IMR-90 (cell line): ENCODE measurements around the gene CTSS. TPM values are rescaled to one million over a fixed set of nuclear protein-coding genes. Genes with fewer than 3 reads are reported as not detected.

ENCODE experiments used
- ATAC-seq: fragments of 200-7000 bp; cut with Tn5 transposase; 2 replicates; pipeline ENCODE4 v1.9.1; 2020; ENCODE audit warnings: low read depth, mild to moderate bottlenecking, moderate library complexity
- BruUV-seq: library from RNA; stranded (reverse); fragments of 400-500 nt; replicated peaks from 2 replicates; lab custom pipeline; 2021; lab: Mats Ljungman, UMichigan
- CTCF ChIA-PET: fragments of 300-600 bp; formaldehyde crosslinking; extraction: SDS; loops from one replicate; lab custom pipeline; 2021; ENCODE audit warnings: antibody characterized with exemption; lab: Yijun Ruan, JAX
- POLR2A ChIA-PET: fragments of 300-600 bp; sonication (Branson Sonifier 250); formaldehyde crosslinking; loops from one replicate; lab custom pipeline; 2022; ENCODE audit warnings: antibody characterized with exemption; ENCODE audit not compliant: unreplicated experiment; lab: Charles Lee
- DNase-seq: peaks from one replicate; pipeline ENCODE4 v3.0.0; 2013
- H2AFZ ChIP-seq: replicated peaks from 2 replicates; pipeline ENCODE3; 2013; ENCODE audit warnings: low read length, mild to moderate bottlenecking; ENCODE audit not compliant: poor library complexity
- H2AK5ac ChIP-seq: 2 replicates; pipeline ENCODE4 v1.6.1; 2013; ENCODE audit warnings: low read depth, low read length, inconsistent platforms
- H2AK9ac ChIP-seq: replicated peaks from 2 replicates; pipeline ENCODE3; 2013; ENCODE audit warnings: mild to moderate bottlenecking, low read depth, low read length, moderate library complexity; ENCODE audit not compliant: poor library complexity
- H2BK120ac ChIP-seq: 2 replicates; pipeline ENCODE4 v1.6.1; 2013; ENCODE audit warnings: low read depth, low read length, inconsistent platforms
- H2BK15ac ChIP-seq: 3 replicates; pipeline ENCODE4 v1.6.1; 2013; ENCODE audit warnings: low read depth, low read length, inconsistent platforms
- H2BK20ac ChIP-seq: 2 replicates; pipeline ENCODE4 v1.6.1; 2013; ENCODE audit warnings: low read depth, mild to moderate bottlenecking, inconsistent platforms, low read length, moderate library complexity
- H2BK5ac ChIP-seq: 2 replicates; pipeline ENCODE4 v1.6.1; 2013; ENCODE audit warnings: mild to moderate bottlenecking, low read depth, low read length, inconsistent platforms; ENCODE audit not compliant: poor library complexity, severe bottlenecking
- H3K14ac ChIP-seq: replicated peaks from 2 replicates; pipeline ENCODE4 v1.6.1; 2013; ENCODE audit warnings: low read depth, low read length, inconsistent platforms
- H3K18ac ChIP-seq: 2 replicates; pipeline ENCODE4 v1.6.1; 2013; ENCODE audit warnings: low read depth, low read length, control low read depth
- H3K23ac ChIP-seq: 2 replicates; pipeline ENCODE4 v1.6.1; 2013; ENCODE audit warnings: low read depth, low read length, inconsistent platforms
- H3K27ac ChIP-seq: 2 replicates; pipeline ENCODE4 v1.5.1; 2013; ENCODE audit warnings: mild to moderate bottlenecking, control low read depth, low read length; ENCODE audit not compliant: insufficient read depth
- H3K27me3 ChIP-seq: 2 replicates; pipeline ENCODE4 v1.6.1; 2013; ENCODE audit warnings: low read length; ENCODE audit not compliant: control insufficient read depth, insufficient read depth
- H3K36me3 ChIP-seq: 2 replicates; pipeline ENCODE4 v1.6.1; 2013; ENCODE audit warnings: low read length, mixed read lengths; ENCODE audit not compliant: control insufficient read depth, insufficient read depth
- H3K4ac ChIP-seq: 2 replicates; pipeline ENCODE4 v1.6.1; 2013; ENCODE audit warnings: low read depth, low read length, inconsistent platforms
- H3K4me1 ChIP-seq: 2 replicates; pipeline ENCODE4 v1.6.1; 2013; ENCODE audit warnings: low read length, mixed read lengths; ENCODE audit not compliant: control insufficient read depth, insufficient read depth
- H3K4me2 ChIP-seq: 2 replicates; pipeline ENCODE4 v1.6.1; 2013; ENCODE audit warnings: low read depth, mild to moderate bottlenecking, control low read depth, low read length, moderate library complexity
- H3K4me3 ChIP-seq: 2 replicates; pipeline ENCODE4 v1.5.1; 2013; ENCODE audit warnings: low read depth, mild to moderate bottlenecking, control low read depth, low read length, moderate library complexity; ENCODE audit not compliant: insufficient read depth
- H3K56ac ChIP-seq: 2 replicates; pipeline ENCODE4 v1.6.1; 2013; ENCODE audit warnings: low read length, inconsistent platforms; ENCODE audit not compliant: insufficient read depth; ENCODE audit errors: extremely low read depth
- H3K79me1 ChIP-seq, 2 experiments: 2 replicates each; pipeline ENCODE4 v1.6.1; 2013; ENCODE audit warnings: low read length in 2 of 2, inconsistent platforms in 1 of 2, low read depth in 1 of 2
- H3K9ac ChIP-seq: 2 replicates; pipeline ENCODE4 v1.6.1; 2013; ENCODE audit warnings: low read depth, low read length, control low read depth
- H3K9me1 ChIP-seq: 2 replicates; pipeline ENCODE4 v1.6.1; 2013; ENCODE audit warnings: low read length, inconsistent platforms; ENCODE audit not compliant: insufficient read depth
- H3K9me3 ChIP-seq: 2 replicates; pipeline ENCODE4 v1.6.1; 2013; ENCODE audit warnings: low read length; ENCODE audit not compliant: control insufficient read depth, insufficient read depth
- H4K20me1 ChIP-seq: 2 replicates; pipeline ENCODE4 v1.6.1; 2013; ENCODE audit warnings: low read length, inconsistent platforms; ENCODE audit not compliant: insufficient read depth
- H4K5ac ChIP-seq: 2 replicates; pipeline ENCODE4 v1.6.1; 2013; ENCODE audit warnings: mild to moderate bottlenecking, low read depth, low read length, control low read depth
- H4K8ac ChIP-seq, 2 experiments: 2 replicates each; pipeline ENCODE4 v1.6.1; 2013; ENCODE audit warnings: low read depth in 2 of 2, low read length in 2 of 2, control low read depth in 1 of 2, inconsistent platforms in 1 of 2
- H4K91ac ChIP-seq: 2 replicates; pipeline ENCODE4 v1.6.1; 2013; ENCODE audit warnings: low read depth, low read length, inconsistent platforms; ENCODE audit not compliant: insufficient read depth
- BHLHE40 ChIP-seq: fragments of 150-350 bp; IDR thresholded peaks from 2 replicates; pipeline ENCODE4 v1.6.1; 2016; ENCODE audit warnings: mild to moderate bottlenecking, low read depth, low read length
- CEBPB ChIP-seq: IDR thresholded peaks from 2 replicates; pipeline ENCODE4 v1.6.1; 2012; ENCODE audit warnings: low read depth, low read length, improper control_type of control experiment
- CTCF ChIP-seq: conservative IDR thresholded peaks from 2 replicates; pipeline ENCODE4 v1.5.1; 2012; ENCODE audit warnings: mild to moderate bottlenecking, low read depth, low read length, improper control_type of control experiment
- FOS ChIP-seq: fragments of 150-350 bp; IDR thresholded peaks from 2 replicates; pipeline ENCODE4 v1.6.1; 2016; ENCODE audit warnings: low read depth, low read length
- MAFK ChIP-seq: IDR thresholded peaks from 2 replicates; pipeline ENCODE4 v1.6.1; 2012; ENCODE audit warnings: low read depth, low read length, improper control_type of control experiment
- WGBS, 2 experiments: methylation state at CpG; one replicate each; pipeline versions ENCODE4 v1.1.5 to v1.1.7; 2013; ENCODE audit warnings: missing lambda C conversion rate in 2 of 2; ENCODE audit not compliant: insufficient read length in 1 of 2; ENCODE audit errors: extremely low coverage in 2 of 2; 5-methylcytosine and 5-hydroxymethylcytosine counted together
- dilution Hi-C: fragments of 300-500 bp; cut with HindIII; formaldehyde crosslinking; loops from one replicate; pipeline ENCODE4 v1.14.3; 2018; ENCODE audit warnings: low sequenced_read_pairs; ENCODE audit not compliant: unreplicated experiment
- in situ Hi-C: fragments of 300-500 bp; cut with MboI; formaldehyde crosslinking; loops from 3 replicates; pipeline ENCODE4 v1.14.3; 2019; ENCODE audit warnings: low sequenced_read_pairs, inconsistent platforms, mixed read lengths
- intact Hi-C: fragments of 100-400 bp; cut with micrococcal nuclease; formaldehyde crosslinking; loops from 2 replicates; pipeline ENCODE4 v1.10.0; 2022
- polyA plus RNA-seq, 3 experiments: library from polyadenylated mRNA; depleted of rRNA; stranded (reverse); fragments of >200 nt; gene quantifications; 2 replicates each; pipeline ENCODE4 v1.2.3, GENCODE V29; 2012; ENCODE audit warnings: low replicate concordance in 1 of 3
- total RNA-seq: library from RNA; depleted of rRNA; stranded (reverse); fragments of >200 nt; gene quantifications from 2 replicates; pipeline ENCODE4 v1.2.3, GENCODE V29; 2012

The CTSS gene
- total and polyA plus RNA-seq, 2 of the 4 experiments (the other 2 are of a cell fraction) = 0.18 to 0.48 TPM

GRCh38 chr1:150706091-150706490, 59.5 kb downstream of the CTSS start:
- DNase-seq (no peak), ATAC-seq (no peak)
- no peak for TF ChIP-seq MAFK
- TF ChIP-seq CTCF = no peak
- TF ChIP-seq FOS = no peak
- TF ChIP-seq BHLHE40 = no peak
- no peak for TF ChIP-seq CEBPB
- no peak overlapping the region for H4K5ac ChIP-seq
- dilution Hi-C loops = no loop called here
- no peak overlapping the region for H3K56ac ChIP-seq
- in situ Hi-C loops = no loop called here
- no peak overlapping the region for H3K4me2 ChIP-seq
- H2BK5ac ChIP-seq = no peak overlapping the region
- H4K8ac ChIP-seq = no peak overlapping the region
- H2AK5ac ChIP-seq = no peak overlapping the region
- H3K14ac ChIP-seq = no peak overlapping the region
- no peak overlapping the region for H3K4ac ChIP-seq
- BruUV-seq = no TSS peak
- H3K18ac ChIP-seq = no peak overlapping the region
- no peak overlapping the region for H3K23ac ChIP-seq
- no peak overlapping the region for H3K9ac ChIP-seq
- H4K20me1 ChIP-seq = no peaks in the 10 kb centered on the region
- ChIA-PET CTCF (no interaction called here), POLR2A (no interaction called here)
- H4K91ac ChIP-seq = no peak overlapping the region
- no peak overlapping the region for H3K4me3 ChIP-seq
- no peaks in the 10 kb centered on the region for H3K79me1 ChIP-seq
- no peaks in the 10 kb centered on the region for H3K36me3 ChIP-seq
- no peak overlapping the region for H2AK9ac ChIP-seq
- no peak overlapping the region for H2BK20ac ChIP-seq
- no peaks in the 10 kb centered on the region for H3K9me3 ChIP-seq
- no peaks in the 10 kb centered on the region for H3K9me1 ChIP-seq
- no peak overlapping the region for H2BK120ac ChIP-seq
- no peak overlapping the region for H3K27ac ChIP-seq
- H3K4me1 ChIP-seq = no peaks in the 10 kb centered on the region
- H2AFZ ChIP-seq = no peak overlapping the region
- H2BK15ac ChIP-seq = no peak overlapping the region
- H3K27me3 ChIP-seq = peaks cover 4% of the 10 kb centered on the region; the same call in 1 of the 2 replicates
- WGBS, 2 experiments = no CpG with 5 or more reads among the region's 1 CpG
- intact Hi-C loops = no loop called here
